Measurements from ENCODE around the gene CIAO2A. TPM values are rescaled to one million over a fixed set of nuclear protein-coding genes. Genes with fewer than 3 reads are reported as not detected.

CIAO2A gene
- polyA plus RNA-seq, 1 donor from 2014 or later = 156 TPM

GRCh38 chr15:64045101-64045435, 48.6 kb downstream of the CIAO2A start:
- Histone ChIP-seq H3K4me2 (ENCODE audit: low read length) (no peak overlapping the region), H3K9me2 (ENCODE audit: insufficient read depth, low read length) (no peaks in the 10 kb centered on the region), H3K9me3 (ENCODE audit: low read length) (no peaks in the 10 kb centered on the region), H2AFZ (ENCODE audit: low read depth, low read length) (no peak overlapping the region), H3K79me2 (replicated peaks; ENCODE audit: insufficient read depth, low read length) (no peaks in the 10 kb centered on the region), H3K27ac (ENCODE audit: low read length) (no peak overlapping the region), H4K20me1 (ENCODE audit: insufficient read depth) (no peaks in the 10 kb centered on the region), H3K4me3 (ENCODE audit: low read length) (no peak overlapping the region), H3F3A (ENCODE audit: insufficient read depth, low read length, poor library complexity, severe bottlenecking) (no peaks in the 10 kb centered on the region), H3K36me3 (ENCODE audit: insufficient read depth, low read length) (no peaks in the 10 kb centered on the region), H3K27me3 (ENCODE audit: insufficient read depth, low read depth, low read length) (peaks cover 16% of the 10 kb centered on the region), H3K9ac (ENCODE audit: low read length) (no peak overlapping the region)
- TF ChIP-seq POLR2AphosphoS5 (IDR thresholded peaks at IDR 0.05) = no peak
- no peak for TF ChIP-seq RAD21 (conservative IDR thresholded peaks at IDR 0.05)
- TF ChIP-seq REST (IDR thresholded peaks at IDR 0.05; ENCODE audit: borderline replicate concordance) = no peak
- TF ChIP-seq, protein P1, sequence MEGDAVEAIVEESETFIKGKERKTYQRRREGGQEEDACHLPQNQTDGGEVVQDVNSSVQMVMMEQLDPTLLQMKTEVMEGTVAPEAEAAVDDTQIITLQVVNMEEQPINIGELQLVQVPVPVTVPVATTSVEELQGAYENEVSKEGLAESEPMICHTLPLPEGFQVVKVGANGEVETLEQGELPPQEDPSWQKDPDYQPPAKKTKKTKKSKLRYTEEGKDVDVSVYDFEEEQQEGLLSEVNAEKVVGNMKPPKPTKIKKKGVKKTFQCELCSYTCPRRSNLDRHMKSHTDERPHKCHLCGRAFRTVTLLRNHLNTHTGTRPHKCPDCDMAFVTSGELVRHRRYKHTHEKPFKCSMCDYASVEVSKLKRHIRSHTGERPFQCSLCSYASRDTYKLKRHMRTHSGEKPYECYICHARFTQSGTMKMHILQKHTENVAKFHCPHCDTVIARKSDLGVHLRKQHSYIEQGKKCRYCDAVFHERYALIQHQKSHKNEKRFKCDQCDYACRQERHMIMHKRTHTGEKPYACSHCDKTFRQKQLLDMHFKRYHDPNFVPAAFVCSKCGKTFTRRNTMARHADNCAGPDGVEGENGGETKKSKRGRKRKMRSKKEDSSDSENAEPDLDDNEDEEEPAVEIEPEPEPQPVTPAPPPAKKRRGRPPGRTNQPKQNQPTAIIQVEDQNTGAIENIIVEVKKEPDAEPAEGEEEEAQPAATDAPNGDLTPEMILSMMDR (IDR thresholded peaks at IDR 0.05; ENCODE audit: poor library complexity, severe bottlenecking) = no peak

DNA sequence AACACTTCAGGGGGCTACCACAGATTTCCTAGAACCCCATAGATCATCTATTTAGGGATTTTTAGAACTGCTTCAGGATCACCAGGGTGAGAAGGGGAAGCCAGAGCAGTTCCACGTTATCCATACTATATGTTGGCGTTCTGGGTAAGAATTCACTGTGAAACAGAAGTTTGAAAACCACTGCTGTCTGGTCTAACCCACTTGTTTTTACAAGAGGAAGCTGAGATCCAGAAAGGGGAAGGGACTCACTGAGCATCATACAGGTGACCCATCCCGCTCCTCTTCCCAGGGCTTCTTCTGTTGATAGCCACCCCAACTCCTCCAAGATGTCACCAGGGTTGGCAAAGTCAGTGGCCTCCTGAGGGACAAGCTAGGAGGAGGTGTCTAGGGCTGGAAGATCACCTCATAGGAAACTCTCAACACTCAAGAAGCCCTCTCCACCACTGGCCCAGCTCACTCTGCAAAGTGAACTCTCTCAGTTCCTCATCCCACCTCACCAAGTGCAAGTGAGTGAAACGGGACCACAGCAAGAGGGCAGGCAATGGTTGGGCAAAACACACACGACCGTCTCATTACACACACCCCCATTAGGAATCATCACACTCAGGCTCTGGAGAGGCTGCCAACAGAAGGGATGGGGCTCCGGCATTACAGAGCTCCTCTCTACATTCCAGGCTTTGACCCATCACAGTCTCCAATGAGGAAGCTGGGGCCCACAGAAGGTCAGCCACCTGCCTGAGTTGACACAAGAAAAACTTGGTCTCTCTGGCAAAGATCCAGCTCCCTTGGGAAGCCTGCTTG, 49.1 kb downstream of the CIAO2A start:
- Histone ChIP-seq H2AFZ (ENCODE audit: low read depth, low read length) (no peak overlapping the region), H3F3A (ENCODE audit: insufficient read depth, low read length, poor library complexity, severe bottlenecking) (no peaks in the 10 kb centered on the region), H3K36me3 (ENCODE audit: insufficient read depth, low read length) (no peaks in the 10 kb centered on the region), H3K9ac (ENCODE audit: low read length) (no peak overlapping the region), H3K27me3 (ENCODE audit: insufficient read depth, low read depth, low read length) (peaks cover 16% of the 10 kb centered on the region), H3K4me2 (ENCODE audit: low read length) (no peak overlapping the region), H3K27ac (ENCODE audit: low read length) (no peak overlapping the region), H3K9me2 (ENCODE audit: insufficient read depth, low read length) (no peaks in the 10 kb centered on the region), H3K9me3 (ENCODE audit: low read length) (no peaks in the 10 kb centered on the region), H3K79me2 (replicated peaks; ENCODE audit: insufficient read depth, low read length) (no peaks in the 10 kb centered on the region), H4K20me1 (ENCODE audit: insufficient read depth) (no peaks in the 10 kb centered on the region), H3K4me3 (ENCODE audit: low read length) (no peak overlapping the region)
- TF ChIP-seq REST (IDR thresholded peaks at IDR 0.05; ENCODE audit: borderline replicate concordance) (no peak), POLR2AphosphoS5 (IDR thresholded peaks at IDR 0.05) (no peak), TAF1 (IDR thresholded peaks at IDR 0.05; ENCODE audit: low read depth) (no peak), MXI1 (conservative IDR thresholded peaks at IDR 0.05; ENCODE audit: poor library complexity, severe bottlenecking) (no peak), EZH2 (IDR thresholded peaks at IDR 0.05; ENCODE audit: borderline replicate concordance, insufficient read depth, low read length, poor library complexity, severe bottlenecking) (no peak), RAD21 (conservative IDR thresholded peaks at IDR 0.05) (no peak)

All from neural cell (in vitro differentiated cells).